GM19468 (cell line): Measurements from ENCODE around the gene ABHD5.

Experiments used
- ATAC-seq: cut with Tn5 transposase; IDR thresholded peaks from one replicate; pipeline ENCODE4 v1.9.1; 2021; ENCODE audit warnings: mild to moderate bottlenecking, moderate library complexity, moderate number of reproducible peaks; ENCODE audit not compliant: unreplicated experiment; ENCODE audit errors: extremely low read depth

The ABHD5 gene

GRCh38 chr3:43709022-43709421 lies 18.3 kb downstream of the ABHD5 start:
- no peak for ATAC-seq

GRCh38 chr3:43710607-43711006 lies 19.9 kb downstream of the ABHD5 start:
- no peak for ATAC-seq

GRCh38 chr3:43718296-43718695 lies 27.6 kb downstream of the ABHD5 start:
- ATAC-seq: no peak

- no peak for ATAC-seq
Observed at GRCh38 chr3:43723121-43723734, 32.5 kb downstream of the ABHD5 start.

- ATAC-seq: no peak
Observed at GRCh38 chr3:43726521-43726920, 35.8 kb downstream of the ABHD5 start.

- ATAC-seq: no peak
Observed at GRCh38 chr3:43727930-43728329, 37.2 kb downstream of the ABHD5 start.

- no peak for ATAC-seq
Observed at GRCh38 chr3:43728476-43728875, 37.7 kb downstream of the ABHD5 start.

- no peak for ATAC-seq
Observed at GRCh38 chr3:43728947-43729346, 38.2 kb downstream of the ABHD5 start.

- no peak for ATAC-seq
Observed at GRCh38 chr3:43729707-43730414, 39.1 kb downstream of the ABHD5 start.

GRCh38 chr3:43732747-43733425 lies 42.1 kb downstream of the ABHD5 start:
- no peak for ATAC-seq

GRCh38 chr3:43733459-43734384 lies 43.0 kb downstream of the ABHD5 start:
- ATAC-seq: no peak

GRCh38 chr3:43734685-43735084 lies 43.9 kb downstream of the ABHD5 start:
- ATAC-seq: no peak

GRCh38 chr3:43735618-43736017 lies 44.9 kb downstream of the ABHD5 start:
- no peak for ATAC-seq

- ATAC-seq: no peak
Observed at GRCh38 chr3:43736558-43737440, 46.1 kb downstream of the ABHD5 start.

GRCh38 chr3:43738305-43738704 lies 47.6 kb downstream of the ABHD5 start:
- ATAC-seq: no peak

- ATAC-seq: no peak
Observed at GRCh38 chr3:43742920-43743319, 52.2 kb downstream of the ABHD5 start.

GRCh38 chr3:43747641-43748040 lies 56.9 kb downstream of the ABHD5 start:
- ATAC-seq: no peak

- ATAC-seq: no peak
Observed at GRCh38 chr3:43748179-43748578, 57.4 kb downstream of the ABHD5 start.

- no peak for ATAC-seq
Observed at GRCh38 chr3:43748645-43749044, 57.9 kb downstream of the ABHD5 start.
